MG63 (cell line): ENCODE results near the gene USH2A. TPM values are rescaled to one million over a fixed set of nuclear protein-coding genes. Genes with fewer than 3 reads are reported as not detected.

ENCODE experiments used
- DNase-seq: peaks from one replicate; pipeline ENCODE4 v3.0.0-alpha.2; 2020
- H3K27me3 ChIP-seq: fragments of 250-450 bp; sonication (Bioruptor Pico); 2 replicates; pipeline ENCODE4 v1.5.1; 2020; ENCODE audit warnings: mild to moderate bottlenecking, moderate library complexity
- H3K36me3 ChIP-seq: fragments of 250-450 bp; sonication (Bioruptor Pico); 2 replicates; pipeline ENCODE4 v1.5.1; 2020; ENCODE audit warnings: mild to moderate bottlenecking, moderate library complexity
- H3K4me3 ChIP-seq: fragments of 250-450 bp; sonication (Bioruptor Pico); 2 replicates; pipeline ENCODE4 v1.5.1; 2020; ENCODE audit warnings: mild to moderate bottlenecking, moderate library complexity
- H3K9me3 ChIP-seq: fragments of 250-450 bp; sonication (Bioruptor Pico); 2 replicates; pipeline ENCODE4 v1.5.1; 2020; ENCODE audit warnings: mild to moderate bottlenecking, moderate library complexity
- total RNA-seq: library from RNA; depleted of rRNA; stranded (reverse); fragments of >200 nt; shearing (Covaris generic); gene quantifications from 2 replicates; pipeline ENCODE4 v1.2.3, GENCODE V29; 2014; ENCODE audit warnings: low replicate concordance

Gene USH2A
- total RNA-seq, 1 experiment from 2014 or later, result 0.16 TPM

DNA sequence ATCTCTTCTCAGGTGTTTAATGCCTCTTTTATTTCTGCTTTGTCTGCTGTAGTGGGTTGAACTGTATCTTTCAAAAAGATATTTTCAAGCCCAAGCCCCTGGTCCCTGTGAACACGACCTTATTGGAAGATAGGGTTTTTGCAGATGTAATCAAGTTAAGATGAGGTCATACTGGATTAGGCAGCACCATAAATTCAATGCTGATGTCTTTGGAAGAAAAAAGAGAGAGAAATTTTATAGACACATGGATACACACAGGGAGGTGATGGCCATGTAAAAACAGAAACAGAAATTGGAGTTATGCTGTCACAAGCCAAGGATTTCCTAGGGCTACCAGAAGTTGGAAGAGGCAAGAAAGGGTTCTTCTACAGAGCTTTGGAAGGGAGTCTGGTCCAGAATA, 554.7 kb downstream of the USH2A start:
- H3K4me3 ChIP-seq, result no peak overlapping the region
- no peaks in the 10 kb centered on the region for H3K9me3 ChIP-seq
- no peaks in the 10 kb centered on the region for H3K27me3 ChIP-seq
- DNase-seq, result no peak
- no peaks in the 10 kb centered on the region for H3K36me3 ChIP-seq

DNA sequence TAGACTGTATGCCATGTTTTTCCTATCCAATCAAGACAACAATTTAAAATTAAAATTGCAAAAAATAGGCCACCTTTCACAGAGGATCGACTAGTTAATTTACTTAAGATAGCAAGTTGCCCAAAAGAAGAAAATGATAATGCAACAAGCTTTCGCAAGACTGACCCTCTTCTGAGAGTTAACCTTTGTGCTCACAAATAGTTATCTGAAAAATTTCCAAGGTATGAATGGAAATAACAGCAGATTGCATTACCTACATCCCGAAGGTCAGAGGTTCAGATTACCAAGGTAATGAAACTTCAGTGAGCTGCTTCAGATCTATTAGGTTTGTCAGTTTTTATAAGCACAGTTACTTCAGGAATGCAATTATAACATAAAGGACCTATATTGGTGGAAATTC, 558.2 kb downstream of the USH2A start:
- no peaks in the 10 kb centered on the region; the same call in 1 of the 2 replicates for H3K9me3 ChIP-seq

DNA sequence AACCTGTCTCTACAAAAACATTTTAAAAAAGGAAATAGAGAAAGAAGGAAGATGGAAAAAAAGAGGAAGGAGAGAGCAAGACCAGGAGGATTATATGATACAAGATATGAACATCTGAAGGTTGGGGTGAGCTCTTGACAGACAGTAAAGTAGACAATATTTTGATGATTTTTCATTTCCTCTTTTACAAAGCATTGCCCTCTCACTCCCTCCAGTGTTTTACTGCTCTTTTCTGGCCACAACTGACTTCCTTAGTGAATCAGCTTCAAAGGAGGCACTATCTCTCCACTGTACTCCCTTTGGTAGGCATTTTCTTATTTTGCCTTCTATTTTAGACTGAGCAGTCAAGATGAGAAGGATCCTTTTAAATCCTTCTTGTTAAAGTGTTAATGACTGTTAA, 559.5 kb downstream of the USH2A start:
- H3K27me3 ChIP-seq, result no peaks in the 10 kb centered on the region
- H3K4me3 ChIP-seq, result no peak overlapping the region
- H3K9me3 ChIP-seq, result no peaks in the 10 kb centered on the region; the same call in 1 of the 2 replicates
- no peaks in the 10 kb centered on the region for H3K36me3 ChIP-seq
- DNase-seq, result no peak

More for the DNA sequence above, 558.2 kb downstream of the USH2A start:
- no peaks in the 10 kb centered on the region for H3K27me3 ChIP-seq
- no peak for DNase-seq
- H3K36me3 ChIP-seq, result no peaks in the 10 kb centered on the region
- H3K4me3 ChIP-seq, result no peak overlapping the region

DNA sequence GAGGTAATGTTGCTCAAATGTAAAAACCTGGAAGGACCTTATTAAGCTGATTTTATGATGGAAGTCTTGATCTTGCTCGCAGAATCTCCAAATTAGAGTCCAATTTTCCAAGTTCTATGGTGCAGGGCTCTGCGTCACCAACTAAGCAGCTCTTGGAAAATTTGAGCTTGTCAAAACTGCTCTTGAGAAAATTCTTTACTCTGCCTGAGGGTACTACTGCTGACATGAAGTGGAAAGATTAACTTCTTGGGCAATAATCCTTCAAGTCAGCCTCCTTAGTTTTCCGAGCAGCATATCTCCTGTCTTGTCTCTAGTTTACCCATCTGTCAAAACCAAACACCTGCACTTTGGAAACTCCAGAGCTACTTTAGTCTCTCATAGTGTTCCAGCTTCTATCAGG, 562.4 kb downstream of the USH2A start:
- Histone ChIP-seq H3K9me3 (no peaks in the 10 kb centered on the region; the same call in 1 of the 2 replicates), H3K4me3 (no peak overlapping the region), H3K27me3 (no peaks in the 10 kb centered on the region), H3K36me3 (no peaks in the 10 kb centered on the region)
- no peak for DNase-seq

DNA sequence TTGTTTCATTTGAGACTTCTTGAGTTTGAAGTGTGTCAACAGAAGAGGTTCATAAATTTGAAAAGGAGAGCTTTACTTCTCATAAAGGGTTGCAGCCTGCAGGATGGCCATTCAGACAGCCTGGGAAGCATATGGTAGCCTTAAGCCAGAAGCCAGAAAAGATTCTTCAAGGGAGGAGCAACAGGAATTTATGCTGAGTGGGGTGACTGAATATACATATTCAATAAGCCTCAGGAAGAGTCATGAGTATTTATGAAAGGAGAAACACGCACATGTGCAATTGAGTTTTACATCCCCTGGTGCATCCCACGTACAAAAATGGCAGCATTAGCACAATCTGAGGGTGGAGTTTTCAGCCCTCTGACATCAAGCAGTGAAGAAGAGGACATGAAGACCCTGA, 565.9 kb downstream of the USH2A start:
- Histone ChIP-seq H3K4me3 (no peak overlapping the region), H3K36me3 (no peaks in the 10 kb centered on the region), H3K27me3 (no peaks in the 10 kb centered on the region), H3K9me3 (no peaks in the 10 kb centered on the region; the same call in 1 of the 2 replicates)
- no peak for DNase-seq

DNA sequence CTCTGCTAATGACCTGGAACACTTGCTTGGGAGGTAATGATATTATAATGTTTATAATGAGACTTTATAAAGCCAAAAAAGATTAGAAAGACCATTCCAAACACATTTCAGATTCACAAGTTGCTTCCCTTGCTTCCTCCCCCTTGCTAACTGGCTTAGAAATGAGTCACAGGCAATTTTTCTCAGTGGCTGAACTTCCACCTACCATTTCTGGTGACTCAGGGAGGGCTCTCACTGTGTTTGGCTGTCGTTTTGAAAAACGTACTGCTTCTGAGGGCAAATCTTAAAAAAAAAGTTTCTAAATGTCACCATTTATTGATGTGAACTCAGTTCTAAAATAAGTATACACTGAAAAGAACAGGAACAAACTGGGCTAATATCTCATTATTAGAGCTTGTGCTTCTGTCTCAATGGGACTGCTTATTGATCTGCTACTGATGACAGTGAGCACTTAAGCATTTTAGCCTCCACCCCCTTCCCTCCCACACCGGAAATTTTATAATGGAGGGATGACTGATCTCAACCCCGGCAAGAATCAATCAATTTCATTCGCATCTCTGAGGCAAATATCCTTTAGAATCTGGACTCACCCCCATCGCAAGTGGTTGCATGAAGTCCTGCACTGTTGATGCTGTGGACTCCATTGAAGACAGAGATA, 577.9 kb downstream of the USH2A start:
- no peak overlapping the region for H3K4me3 ChIP-seq
- peak; percentile 72 for DNase-seq
- H3K9me3 ChIP-seq, result peaks cover 3% of the 10 kb centered on the region; the same call in 1 of the 2 replicates
- H3K36me3 ChIP-seq, result no peaks in the 10 kb centered on the region
- no peaks in the 10 kb centered on the region for H3K27me3 ChIP-seq

DNA sequence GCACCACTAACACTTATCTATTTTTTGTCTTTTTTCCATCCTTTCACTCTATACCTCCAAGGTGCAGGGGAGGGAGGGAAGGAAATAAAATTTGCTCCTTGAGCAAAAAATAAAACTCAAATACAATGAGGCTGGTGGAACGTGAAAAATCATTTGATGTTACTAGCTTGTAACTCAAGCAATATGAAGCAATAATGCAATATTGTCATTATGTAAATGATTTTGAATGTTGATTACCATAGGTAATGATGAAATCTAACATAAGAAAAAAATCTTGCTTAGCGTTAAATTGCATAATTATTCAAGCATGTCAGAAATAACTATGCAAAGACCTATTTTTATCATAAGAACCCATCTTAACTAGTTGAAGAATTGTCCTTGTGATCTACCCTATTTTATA, 578.5 kb downstream of the USH2A start:
- no peak for DNase-seq
- peaks cover 3% of the 10 kb centered on the region; the same call in 1 of the 2 replicates for H3K9me3 ChIP-seq
- H3K36me3 ChIP-seq, result no peaks in the 10 kb centered on the region
- no peak overlapping the region for H3K4me3 ChIP-seq
- no peaks in the 10 kb centered on the region for H3K27me3 ChIP-seq

DNA sequence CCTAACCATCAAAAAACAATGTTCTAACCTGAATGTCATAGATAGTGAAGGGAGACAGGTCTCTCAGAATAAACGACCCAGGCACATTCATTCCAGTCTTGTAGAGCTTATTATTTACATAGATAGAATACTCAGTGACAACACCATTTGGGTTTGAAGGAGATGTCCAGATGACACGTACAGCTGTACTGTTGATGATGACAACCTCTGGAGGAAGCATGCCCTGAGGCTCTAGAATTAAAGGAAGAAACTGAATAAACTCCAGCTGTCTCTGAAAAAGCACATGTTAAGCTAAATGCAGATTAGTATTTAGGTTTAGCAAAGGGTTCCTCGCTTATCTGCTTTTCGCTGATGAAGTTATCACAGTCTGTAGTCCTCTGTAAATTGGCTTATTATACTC, 579.0 kb downstream of the USH2A start:
- peaks cover 3% of the 10 kb centered on the region; the same call in 1 of the 2 replicates for H3K9me3 ChIP-seq
- H3K4me3 ChIP-seq, result no peak overlapping the region
- no peaks in the 10 kb centered on the region for H3K36me3 ChIP-seq
- H3K27me3 ChIP-seq, result no peaks in the 10 kb centered on the region
- DNase-seq, result no peak

DNA sequence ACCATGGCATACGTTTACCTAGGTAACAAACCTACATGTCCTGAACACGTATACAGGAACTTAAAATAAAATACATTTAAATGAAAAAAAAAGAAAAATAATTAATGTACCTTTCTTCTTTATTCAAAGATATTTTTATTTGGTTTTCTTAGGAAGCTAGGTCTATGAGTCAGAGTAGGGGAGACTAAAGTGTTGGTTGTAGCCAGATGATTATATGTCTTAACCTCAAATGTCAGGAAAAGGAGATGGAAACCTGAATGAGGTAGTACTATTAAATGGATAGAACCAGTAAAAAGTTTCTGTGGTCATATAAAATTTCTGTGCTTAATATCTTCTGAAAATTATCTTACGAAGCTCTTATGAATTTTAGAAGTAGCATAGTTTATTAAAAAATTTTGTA, 580.3 kb downstream of the USH2A start:
- H3K36me3 ChIP-seq, result no peaks in the 10 kb centered on the region
- no peak overlapping the region for H3K4me3 ChIP-seq
- DNase-seq, result no peak
- peaks cover 3% of the 10 kb centered on the region; the same call in 1 of the 2 replicates for H3K9me3 ChIP-seq
- H3K27me3 ChIP-seq, result no peaks in the 10 kb centered on the region

DNA sequence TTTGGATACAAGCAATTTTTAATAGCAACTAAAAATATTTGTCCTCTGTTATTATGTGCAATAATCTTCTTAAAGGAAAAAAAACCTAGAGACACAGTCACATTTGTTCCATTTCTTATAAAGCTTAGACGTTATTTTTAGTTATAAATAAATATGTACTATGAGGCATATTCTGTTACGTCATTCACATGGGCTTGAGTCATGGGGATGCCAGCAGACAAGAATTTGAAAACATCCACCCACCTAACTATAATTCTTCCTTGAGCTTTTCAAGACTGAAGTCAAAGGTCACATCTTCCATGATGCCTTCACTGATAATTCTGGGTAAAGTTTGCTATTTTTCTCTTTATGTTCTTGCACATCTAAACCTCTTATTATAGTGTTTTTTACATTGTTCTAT, 587.3 kb downstream of the USH2A start:
- Histone ChIP-seq H3K36me3 (no peaks in the 10 kb centered on the region), H3K4me3 (no peak overlapping the region), H3K9me3 (no peaks in the 10 kb centered on the region; the same call in 1 of the 2 replicates), H3K27me3 (no peaks in the 10 kb centered on the region)
- DNase-seq, result peak; percentile 18

DNA sequence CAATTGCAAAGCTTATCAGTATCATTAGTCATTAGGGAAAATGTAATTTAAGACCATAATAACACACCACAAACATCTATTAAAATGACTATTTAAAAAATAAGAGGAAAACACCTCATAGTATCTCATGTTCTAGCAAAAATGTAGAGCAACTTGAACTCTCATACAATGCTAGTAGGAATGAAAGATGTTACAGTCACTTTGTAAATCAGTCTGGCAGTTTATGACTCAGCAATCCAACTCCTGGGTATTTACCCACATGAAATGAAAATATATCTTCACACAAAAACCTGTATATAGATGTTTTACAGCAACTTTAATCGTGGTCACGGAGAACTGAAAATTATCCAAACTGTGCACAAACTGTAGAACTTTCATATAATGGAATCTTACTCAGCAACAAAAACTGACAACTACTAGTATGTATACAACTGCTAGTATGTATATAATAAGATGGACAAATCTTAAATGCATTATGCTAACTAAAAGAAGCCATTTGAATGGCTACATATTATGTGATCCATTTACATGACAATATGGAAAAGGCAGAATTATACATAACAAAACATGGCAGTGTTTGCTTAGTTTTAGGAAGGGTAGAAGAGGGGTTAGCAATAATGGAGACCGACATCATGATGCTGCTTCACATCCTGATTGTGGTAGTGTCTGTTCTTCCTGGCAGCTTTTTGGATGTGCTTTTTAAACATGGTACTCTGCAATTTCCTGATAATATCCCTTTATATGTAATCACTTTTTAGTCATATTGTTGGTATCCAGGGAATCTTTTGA, 589.1 kb downstream of the USH2A start:
- Histone ChIP-seq H3K4me3 (no peak overlapping the region), H3K9me3 (peaks cover 3% of the 10 kb centered on the region), H3K36me3 (no peaks in the 10 kb centered on the region), H3K27me3 (no peaks in the 10 kb centered on the region)
- DNase-seq, result no peak

DNA sequence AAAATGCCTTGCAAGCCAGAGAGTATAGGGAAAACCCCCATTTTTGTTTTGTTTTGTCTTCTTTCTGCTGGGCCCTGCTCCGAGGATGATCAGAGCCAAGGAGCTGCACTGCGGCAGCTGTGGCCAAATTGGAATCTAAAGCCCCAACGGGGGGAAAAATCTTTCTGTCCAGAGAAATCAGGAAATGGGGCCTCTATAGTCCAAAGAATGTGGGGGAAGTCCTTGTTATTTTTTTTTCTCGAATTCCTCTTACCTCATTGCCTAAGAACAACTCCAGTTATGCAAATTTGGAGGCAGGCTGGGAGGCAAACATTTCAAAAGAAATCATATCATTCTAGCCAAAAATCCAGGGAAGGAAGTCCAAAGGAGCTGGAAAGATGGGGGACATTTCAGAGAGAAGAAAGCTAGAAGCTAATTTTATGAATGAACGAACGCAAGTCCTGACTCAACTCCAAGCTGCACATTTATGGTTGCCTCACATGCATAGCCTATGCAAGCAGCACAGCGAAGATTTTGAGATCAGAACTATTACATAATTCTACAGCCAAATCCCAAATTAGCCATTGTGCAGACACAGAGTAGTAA, 592.9 kb downstream of the USH2A start:
- Histone ChIP-seq H3K4me3 (no peak overlapping the region), H3K36me3 (no peaks in the 10 kb centered on the region), H3K27me3 (no peaks in the 10 kb centered on the region), H3K9me3 (peaks cover 3% of the 10 kb centered on the region)
- no peak for DNase-seq

DNA sequence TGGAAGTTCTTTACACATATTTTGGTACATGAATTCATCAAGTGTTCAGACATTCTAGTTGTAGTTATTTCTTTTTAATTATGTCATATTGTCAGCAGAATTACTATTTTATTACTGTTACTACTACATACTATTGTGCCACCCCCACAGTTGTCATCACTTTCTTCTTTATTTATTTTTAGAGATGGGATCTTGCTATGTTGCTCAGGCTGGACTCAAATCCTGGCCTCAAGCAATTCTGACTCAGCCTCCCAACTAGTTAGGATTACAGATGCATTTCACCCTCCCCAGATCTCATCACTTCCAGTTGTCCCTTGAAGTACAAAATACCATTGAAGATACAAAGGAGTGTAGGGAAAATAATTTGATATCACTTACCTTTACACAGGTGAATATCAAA, 598.2 kb downstream of the USH2A start:
- H3K9me3 ChIP-seq, result no peaks in the 10 kb centered on the region; the same call in 1 of the 2 replicates
- no peaks in the 10 kb centered on the region for H3K27me3 ChIP-seq
- no peak for DNase-seq
- no peak overlapping the region for H3K4me3 ChIP-seq
- no peaks in the 10 kb centered on the region for H3K36me3 ChIP-seq

DNA sequence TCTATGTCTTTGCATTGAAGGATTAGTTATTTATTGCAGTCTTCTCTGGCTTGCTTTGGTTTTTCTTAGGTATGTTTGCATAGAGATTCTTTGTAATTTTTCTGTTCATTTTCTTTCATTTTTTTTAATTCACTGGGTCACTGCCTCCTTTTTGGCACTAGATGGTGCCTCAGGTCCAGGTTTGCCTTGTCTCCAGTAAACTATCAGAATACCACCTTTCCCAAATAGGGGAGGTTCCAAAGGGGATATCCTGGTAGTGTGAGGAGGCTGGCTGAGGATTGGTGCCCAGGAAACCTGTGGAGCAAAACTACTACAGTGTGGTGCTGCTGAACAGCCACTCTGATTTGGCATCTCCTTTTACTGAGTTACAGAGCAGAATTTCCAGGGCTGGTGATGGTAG, 599.0 kb downstream of the USH2A start:
- Histone ChIP-seq H3K9me3 (no peaks in the 10 kb centered on the region; the same call in 1 of the 2 replicates), H3K27me3 (no peaks in the 10 kb centered on the region), H3K36me3 (no peaks in the 10 kb centered on the region), H3K4me3 (no peak overlapping the region)
- no peak for DNase-seq

DNA sequence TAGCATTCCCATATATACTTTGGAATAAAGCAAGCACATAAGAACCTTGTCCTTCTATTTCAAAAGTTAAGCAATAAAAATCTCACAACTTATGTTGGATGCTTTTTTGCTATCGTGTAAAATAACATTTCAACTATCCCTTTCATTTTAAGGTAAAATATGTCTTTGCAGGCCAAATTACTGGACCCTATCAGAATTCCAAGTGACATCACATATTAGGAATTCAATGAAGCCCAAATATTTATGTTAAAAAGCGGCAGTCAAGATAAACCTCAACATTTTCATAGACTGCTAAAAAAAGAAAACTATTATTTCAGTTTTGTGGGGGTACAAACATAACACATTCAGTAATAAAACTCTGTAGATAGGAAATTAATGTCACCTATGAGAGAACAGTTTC, 604.1 kb downstream of the USH2A start:
- no peaks in the 10 kb centered on the region; the same call in none of the 2 replicates for H3K9me3 ChIP-seq
- no peaks in the 10 kb centered on the region for H3K36me3 ChIP-seq
- H3K4me3 ChIP-seq, result no peak overlapping the region
- no peak for DNase-seq
- no peaks in the 10 kb centered on the region for H3K27me3 ChIP-seq

DNA sequence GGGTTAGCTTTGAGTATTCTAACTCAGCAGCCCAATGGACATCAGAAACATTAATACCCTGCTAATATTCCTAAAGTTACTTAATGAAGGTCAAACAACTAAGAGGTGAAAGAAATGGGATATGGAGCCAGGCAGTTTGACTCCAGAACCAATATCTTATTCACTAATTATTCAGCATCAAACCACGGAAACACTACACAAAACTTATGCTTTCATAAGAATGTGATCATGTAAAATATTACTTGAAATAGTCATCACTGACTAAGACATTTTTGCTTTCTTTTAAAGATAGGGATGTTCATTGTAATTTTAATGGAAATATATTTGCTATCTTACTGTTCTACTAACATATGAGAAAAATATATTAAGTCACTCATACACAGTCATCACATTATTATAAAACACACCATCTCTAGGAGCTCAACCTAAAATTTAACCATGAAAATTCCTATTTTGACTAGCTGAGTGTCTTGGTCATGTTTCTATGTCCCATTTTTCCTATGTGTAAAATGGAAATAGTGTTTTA, 615.3 kb downstream of the USH2A start:
- DNase-seq, result no peak
- H3K4me3 ChIP-seq, result no peak overlapping the region
- no peaks in the 10 kb centered on the region for H3K27me3 ChIP-seq
- peaks cover 12% of the 10 kb centered on the region; the same call in 1 of the 2 replicates for H3K9me3 ChIP-seq
- no peaks in the 10 kb centered on the region for H3K36me3 ChIP-seq

DNA sequence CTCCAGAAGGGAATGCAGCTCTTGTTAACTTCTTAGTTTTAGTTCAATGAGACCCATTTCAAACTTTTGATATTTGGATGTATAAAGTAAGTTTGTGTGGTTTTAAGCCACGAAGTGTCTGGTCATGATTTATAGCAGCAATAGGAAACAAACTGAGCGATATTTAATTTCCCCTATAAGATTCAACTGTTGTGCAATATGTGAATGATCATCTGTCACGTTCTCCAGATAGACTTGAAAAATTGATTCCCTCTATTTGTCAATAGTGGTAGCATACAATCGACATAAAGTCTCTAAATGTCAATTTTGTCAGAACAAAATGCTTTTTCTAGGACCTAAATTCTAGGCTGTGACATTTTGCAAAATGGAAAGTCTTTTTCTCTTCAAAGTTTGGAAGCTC, 616.0 kb downstream of the USH2A start:
- H3K4me3 ChIP-seq, result no peak overlapping the region
- H3K36me3 ChIP-seq, result no peaks in the 10 kb centered on the region
- no peaks in the 10 kb centered on the region for H3K27me3 ChIP-seq
- peaks cover 6% of the 10 kb centered on the region; the same call in 1 of the 2 replicates for H3K9me3 ChIP-seq
- no peak for DNase-seq
